K562 (cell line): ENCODE results near the gene GSTM1. TPM values are rescaled to one million over a fixed set of nuclear protein-coding genes. Genes with fewer than 3 reads are reported as not detected.

Experiments
- BRF2 ChIP-seq: IDR thresholded peaks from 3 replicates; pipeline ENCODE4 v1.6.1; 2011; ENCODE audit warnings: borderline replicate concordance, mild to moderate bottlenecking; ENCODE audit not compliant: insufficient read length, insufficient read depth
- CBX8 ChIP-seq: fragments of 200-600 bp; sonication (generic); IDR thresholded peaks from 2 replicates; pipeline ENCODE4 v1.6.1; 2012; ENCODE audit warnings: borderline replicate concordance, mixed run types, low read depth, mild to moderate bottlenecking, moderate library complexity, mixed read lengths, low read length, control low read depth, inconsistent platforms; ENCODE audit not compliant: poor library complexity, severe bottlenecking; ENCODE audit errors: extremely low read depth
- CTBP1 ChIP-seq: fragments of 450-650 bp; IDR thresholded peaks from 2 replicates; pipeline ENCODE4 v1.6.1; 2016; ENCODE audit warnings: borderline replicate concordance
- MTA1 ChIP-seq: fragments of 450-650 bp; IDR thresholded peaks from 2 replicates; pipeline ENCODE4 v1.6.1; 2017; ENCODE audit warnings: borderline replicate concordance
- MYNN ChIP-seq, 2 experiments: sonication (generic); formaldehyde crosslinking in 1 of 2; IDR thresholded peaks; 2 replicates each; pipeline versions ENCODE4 v1.5.0 to v1.6.1; 2016 to 2020; ENCODE audit warnings: antibody characterized with exemption in 1 of 2, missing genetic modification reagents in 1 of 2
- NRF1 ChIP-seq, 2 experiments: fragments of 450-650 bp; IDR thresholded peaks in 1 of 2; conservative IDR thresholded peaks in 1 of 2; 2 replicates each; pipeline ENCODE4 v1.6.1; 2014; ENCODE audit warnings: mild to moderate bottlenecking in 2 of 2
- PTRF ChIP-seq: fragments of 450-650 bp; IDR thresholded peaks from 2 replicates; pipeline ENCODE4 v1.6.1; 2016; ENCODE audit warnings: mild to moderate bottlenecking, missing genetic modification characterization, missing compliant biosample characterization
- WHSC1 ChIP-seq: IDR thresholded peaks from one replicate; pipeline ENCODE4 v1.6.1; 2012; ENCODE audit warnings: low read length, control low read depth, inconsistent platforms
- ZNF165 ChIP-seq: fragments of 250-450 bp; sonication (Bioruptor Pico); IDR thresholded peaks from 2 replicates; pipeline ENCODE4 v1.4.0; 2020; ENCODE audit warnings: borderline replicate concordance
- ZNF24 ChIP-seq: fragments of 450-650 bp; IDR thresholded peaks from 2 replicates; pipeline ENCODE4 v1.6.1; 2016
- ZNF407 ChIP-seq: fragments of 450-650 bp; IDR thresholded peaks from 2 replicates; pipeline ENCODE4 v1.6.1; 2016; ENCODE audit warnings: low read depth
- ZNF764 ChIP-seq: fragments of 250-450 bp; sonication (Bioruptor Pico); IDR thresholded peaks from 2 replicates; pipeline ENCODE4 v1.4.0; 2020; ENCODE audit warnings: low read depth, mild to moderate bottlenecking, moderate library complexity
- ZNF79 ChIP-seq: fragments of 250-450 bp; sonication (Bioruptor Pico); IDR thresholded peaks from 2 replicates; pipeline ENCODE4 v1.4.0; 2020; ENCODE audit warnings: low read depth, mild to moderate bottlenecking, moderate library complexity
- polyA plus RNA-seq, 8 experiments: library from polyadenylated mRNA; depleted of rRNA in 4 of 8; stranded (reverse) in 5 of 8; unstranded in 3 of 8; fragments of >200 nt; fragmentation: Nextera tagmentation in 2 of 8; fragmentation: Illumina TruSeq in 1 of 8; extraction: Ambion mirVana in 2 of 8; extraction: Trizol in 1 of 8; gene quantifications; 2 replicates each; pipeline versions ENCODE4 v1.2.1 to v1.2.3, GENCODE V29; 2011 to 2014; ENCODE audit warnings: inconsistent platforms in 1 of 8, missing spikeins in 1 of 8
- total RNA-seq, 7 experiments: library from RNA; depleted of rRNA in 6 of 7; stranded (reverse); fragments of >200 nt in 6 of 7; fragmentation: Illumina TruSeq in 2 of 7; extraction: Trizol in 2 of 7; gene quantifications; 2 replicates each; pipeline versions ENCODE4 v1.2.1 to v1.2.3, GENCODE V29; 2011 to 2021; ENCODE audit warnings: low replicate concordance in 1 of 7
- TF ChIP-seq, protein P1 (sequence below): fragments of 150-350 bp; conservative IDR thresholded peaks from 2 replicates; pipeline ENCODE4 v1.6.1; 2014; ENCODE audit warnings: low read length
- TF ChIP-seq, protein P2 (sequence below), 2 experiments: fragments of 450-650 bp in 1 of 2; sonication (generic) in 1 of 2; formaldehyde crosslinking; conservative IDR thresholded peaks; 2 replicates each; pipeline versions ENCODE4 v1.4.0 to v1.8.1; 2020 to 2022; ENCODE audit warnings: mild to moderate bottlenecking in 1 of 2, missing genetic modification reagents in 1 of 2

The GSTM1 gene
- total and polyA plus RNA-seq, 9 of the 15 experiments (the other 6 are each of a cell fraction or from before 2014, with no cell fraction given): not detected

- TF ChIP-seq, protein P1, sequence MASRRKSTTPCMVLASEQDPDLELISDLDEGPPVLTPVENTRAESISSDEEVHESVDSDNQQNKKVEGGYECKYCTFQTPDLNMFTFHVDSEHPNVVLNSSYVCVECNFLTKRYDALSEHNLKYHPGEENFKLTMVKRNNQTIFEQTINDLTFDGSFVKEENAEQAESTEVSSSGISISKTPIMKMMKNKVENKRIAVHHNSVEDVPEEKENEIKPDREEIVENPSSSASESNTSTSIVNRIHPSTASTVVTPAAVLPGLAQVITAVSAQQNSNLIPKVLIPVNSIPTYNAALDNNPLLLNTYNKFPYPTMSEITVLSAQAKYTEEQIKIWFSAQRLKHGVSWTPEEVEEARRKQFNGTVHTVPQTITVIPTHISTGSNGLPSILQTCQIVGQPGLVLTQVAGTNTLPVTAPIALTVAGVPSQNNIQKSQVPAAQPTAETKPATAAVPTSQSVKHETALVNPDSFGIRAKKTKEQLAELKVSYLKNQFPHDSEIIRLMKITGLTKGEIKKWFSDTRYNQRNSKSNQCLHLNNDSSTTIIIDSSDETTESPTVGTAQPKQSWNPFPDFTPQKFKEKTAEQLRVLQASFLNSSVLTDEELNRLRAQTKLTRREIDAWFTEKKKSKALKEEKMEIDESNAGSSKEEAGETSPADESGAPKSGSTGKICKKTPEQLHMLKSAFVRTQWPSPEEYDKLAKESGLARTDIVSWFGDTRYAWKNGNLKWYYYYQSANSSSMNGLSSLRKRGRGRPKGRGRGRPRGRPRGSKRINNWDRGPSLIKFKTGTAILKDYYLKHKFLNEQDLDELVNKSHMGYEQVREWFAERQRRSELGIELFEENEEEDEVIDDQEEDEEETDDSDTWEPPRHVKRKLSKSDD: no peak
- no peak for TF ChIP-seq ZNF165 (CRISPR knock-in tag)
- TF ChIP-seq, protein P2, sequence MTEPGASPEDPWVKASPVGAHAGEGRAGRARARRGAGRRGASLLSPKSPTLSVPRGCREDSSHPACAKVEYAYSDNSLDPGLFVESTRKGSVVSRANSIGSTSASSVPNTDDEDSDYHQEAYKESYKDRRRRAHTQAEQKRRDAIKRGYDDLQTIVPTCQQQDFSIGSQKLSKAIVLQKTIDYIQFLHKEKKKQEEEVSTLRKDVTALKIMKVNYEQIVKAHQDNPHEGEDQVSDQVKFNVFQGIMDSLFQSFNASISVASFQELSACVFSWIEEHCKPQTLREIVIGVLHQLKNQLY (CRISPR knock-in tag; conservative IDR thresholded peaks at IDR 0.05): no peak
- no peak for TF ChIP-seq WHSC1
- TF ChIP-seq ZNF764 (CRISPR knock-in tag): no peak
- no peak for TF ChIP-seq ZNF79 (CRISPR knock-in tag)
- no peak for TF ChIP-seq NRF1 (conservative IDR thresholded peaks at IDR 0.05 in 1 of 2, IDR thresholded peaks at IDR 0.05 in 1 of 2)
- no peak for TF ChIP-seq ZNF24
- peak; percentile 58; the same call in 1 of the 2 replicates for TF ChIP-seq PTRF (tag)
- 0 out of 2 replicates have a peak, but pooled peaks have one; percentile 14 for TF ChIP-seq CTBP1
- no peak for TF ChIP-seq MTA1
- no peak for TF ChIP-seq CBX8
- TF ChIP-seq ZNF407: no peak
- no peak for TF ChIP-seq BRF2
- no peak for TF ChIP-seq MYNN (IDR thresholded peaks at IDR 0.05)
- no peak for TF ChIP-seq MYNN (CRISPR knock-in tag; IDR thresholded peaks at IDR 0.05)
Observed at GRCh38 chr1:109719337-109719837, 31.8 kb downstream of the GSTM1 start (continued).
